GM19468 (cell line): ENCODE data around the gene HTT.

Experiments
- ATAC-seq: cut with Tn5 transposase; IDR thresholded peaks from one replicate; pipeline ENCODE4 v1.9.1; 2021; ENCODE audit warnings: mild to moderate bottlenecking, moderate library complexity, moderate number of reproducible peaks; ENCODE audit not compliant: unreplicated experiment; ENCODE audit errors: extremely low read depth

HTT gene

DNA sequence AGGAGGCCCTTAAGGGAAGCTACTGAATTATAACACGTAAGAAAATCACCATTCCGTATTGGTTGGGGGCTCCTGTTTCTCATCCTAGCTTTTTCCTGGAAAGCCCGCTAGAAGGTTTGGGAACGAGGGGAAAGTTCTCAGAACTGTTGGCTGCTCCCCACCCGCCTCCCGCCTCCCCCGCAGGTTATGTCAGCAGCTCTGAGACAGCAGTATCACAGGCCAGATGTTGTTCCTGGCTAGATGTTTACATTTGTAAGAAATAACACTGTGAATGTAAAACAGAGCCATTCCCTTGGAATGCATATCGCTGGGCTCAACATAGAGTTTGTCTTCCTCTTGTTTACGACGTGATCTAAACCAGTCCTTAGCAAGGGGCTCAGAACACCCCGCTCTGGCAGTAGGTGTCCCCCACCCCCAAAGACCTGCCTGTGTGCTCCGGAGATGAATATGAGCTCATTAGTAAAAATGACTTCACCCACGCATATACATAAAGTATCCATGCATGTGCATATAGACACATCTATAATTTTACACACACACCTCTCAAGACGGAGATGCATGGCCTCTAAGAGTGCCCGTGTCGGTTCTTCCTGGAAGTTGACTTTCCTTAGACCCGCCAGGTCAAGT lies 167.5 kb downstream of the HTT start:
- no peak for ATAC-seq

DNA sequence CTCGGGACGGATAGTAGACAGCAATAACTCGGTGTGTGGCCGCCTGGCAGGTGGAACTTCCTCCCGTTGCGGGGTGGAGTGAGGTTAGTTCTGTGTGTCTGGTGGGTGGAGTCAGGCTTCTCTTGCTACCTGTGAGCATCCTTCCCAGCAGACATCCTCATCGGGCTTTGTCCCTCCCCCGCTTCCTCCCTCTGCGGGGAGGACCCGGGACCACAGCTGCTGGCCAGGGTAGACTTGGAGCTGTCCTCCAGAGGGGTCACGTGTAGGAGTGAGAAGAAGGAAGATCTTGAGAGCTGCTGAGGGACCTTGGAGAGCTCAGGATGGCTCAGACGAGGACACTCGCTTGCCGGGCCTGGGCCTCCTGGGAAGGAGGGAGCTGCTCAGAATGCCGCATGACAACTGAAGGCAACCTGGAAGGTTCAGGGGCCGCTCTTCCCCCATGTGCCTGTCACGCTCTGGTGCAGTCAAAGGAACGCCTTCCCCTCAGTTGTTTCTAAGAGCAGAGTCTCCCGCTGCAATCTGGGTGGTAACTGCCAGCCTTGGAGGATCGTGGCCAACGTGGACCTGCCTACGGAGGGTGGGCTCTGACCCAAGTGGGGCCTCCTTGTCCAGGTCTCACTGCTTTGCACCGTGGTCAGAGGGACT lies 168.8 kb downstream of the HTT start:
- ATAC-seq: no peak

DNA sequence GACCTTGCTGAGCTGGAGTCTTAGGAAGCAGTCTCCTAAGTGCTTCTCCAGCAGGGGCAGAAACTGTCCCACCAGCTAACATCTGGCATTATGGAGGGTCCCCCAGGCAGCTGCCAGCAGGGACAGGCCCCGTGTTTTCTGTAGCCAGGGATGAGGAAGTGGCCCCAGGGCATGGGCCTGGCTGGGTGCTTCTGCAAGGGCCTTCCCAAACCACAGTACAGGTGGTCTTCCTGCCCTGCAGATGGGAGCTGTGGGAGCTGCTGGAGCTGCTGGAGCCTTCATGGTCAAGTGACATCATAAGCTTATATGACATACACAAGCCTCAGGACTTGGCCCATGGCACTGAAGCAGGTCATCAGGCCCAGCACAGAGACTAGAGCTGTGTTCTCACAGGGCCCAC lies 169.5 kb downstream of the HTT start:
- ATAC-seq: no peak

DNA sequence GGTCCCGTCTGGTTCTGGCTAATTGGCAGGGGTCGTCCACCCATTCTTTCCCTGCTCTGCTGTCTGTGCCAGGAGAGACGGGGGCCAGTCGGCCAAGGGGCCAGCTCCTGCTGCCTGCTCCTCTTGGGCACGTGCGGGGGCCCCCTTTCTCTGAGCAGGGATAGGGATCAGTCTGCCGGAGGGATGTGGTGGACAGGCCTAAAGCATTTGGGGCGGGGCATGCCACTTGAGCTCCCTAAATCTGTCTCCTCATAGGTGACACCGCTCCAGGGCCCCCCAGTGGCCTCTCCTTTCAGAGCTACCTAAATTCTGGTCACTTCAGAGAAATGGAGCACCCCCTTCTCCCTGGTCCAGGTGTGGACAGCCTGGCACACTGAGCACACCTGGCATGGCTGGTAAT lies 170.3 kb downstream of the HTT start:
- ATAC-seq: no peak

DNA sequence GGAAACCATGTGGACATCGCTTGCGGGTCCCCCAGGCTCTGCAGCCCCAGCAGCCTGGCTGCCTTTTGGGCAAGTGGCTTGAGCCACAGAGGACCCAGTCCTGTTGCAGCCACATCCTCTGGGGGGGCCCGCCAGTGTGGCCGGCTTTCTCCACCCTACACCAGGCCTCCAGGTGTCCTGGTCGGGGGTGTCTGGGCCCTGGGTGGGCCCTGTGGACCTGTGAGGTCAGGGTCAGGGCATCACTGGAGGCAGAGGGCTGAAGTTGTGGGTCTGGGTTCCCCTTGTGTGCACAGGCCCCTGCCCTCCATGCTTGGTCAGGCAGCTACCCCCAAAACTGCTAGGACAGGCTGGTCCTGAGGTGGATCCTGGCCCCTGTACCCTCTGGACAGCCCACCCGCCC lies 171.2 kb downstream of the HTT start:
- ATAC-seq: no peak

DNA sequence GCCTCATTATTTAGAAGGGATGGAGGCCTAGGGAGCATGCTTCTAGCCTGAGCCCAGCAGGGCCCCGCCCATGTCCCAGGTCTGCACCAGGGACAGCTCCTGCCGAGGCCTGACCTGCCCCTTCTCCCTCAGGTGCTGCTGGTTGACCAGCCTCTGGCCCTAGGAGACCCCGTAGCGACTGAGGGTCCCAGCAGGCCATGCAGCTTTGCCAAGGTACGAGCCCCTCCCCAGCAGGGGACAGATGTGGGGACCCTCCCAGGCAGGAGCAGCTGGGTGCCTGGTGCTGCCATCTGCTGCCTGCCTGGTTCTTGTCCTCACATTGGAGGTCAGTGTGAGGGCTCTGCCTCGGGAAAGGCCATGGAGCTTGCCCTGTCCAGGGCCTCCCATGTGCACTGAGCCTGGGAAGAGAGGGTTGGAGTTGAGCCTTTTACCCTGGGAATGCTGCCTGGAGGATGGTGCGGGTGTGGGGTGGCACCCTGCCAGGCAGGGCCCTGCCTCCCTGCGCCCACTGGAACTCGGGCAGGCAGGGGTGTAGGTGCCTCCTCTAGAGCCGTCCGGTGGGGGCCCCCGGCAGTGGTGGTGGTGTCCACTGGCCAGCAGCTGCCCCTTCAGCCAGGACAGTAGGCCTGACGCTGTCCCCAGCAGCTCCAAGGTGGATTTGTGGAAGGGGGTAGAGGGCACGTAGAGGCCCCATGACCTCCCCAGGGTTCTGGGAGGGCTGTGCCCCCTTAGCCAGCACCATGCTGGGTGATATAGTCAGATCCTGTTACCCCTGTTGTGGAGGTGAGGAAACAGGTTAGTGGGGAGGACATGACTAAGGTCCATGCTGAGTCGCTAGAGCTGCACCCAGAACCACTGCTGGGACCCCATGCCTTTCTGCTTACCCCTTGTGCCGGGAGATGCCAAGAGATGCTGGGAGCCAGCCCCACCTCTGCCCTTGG lies 172.2 kb downstream of the HTT start:
- ATAC-seq: no peak

DNA sequence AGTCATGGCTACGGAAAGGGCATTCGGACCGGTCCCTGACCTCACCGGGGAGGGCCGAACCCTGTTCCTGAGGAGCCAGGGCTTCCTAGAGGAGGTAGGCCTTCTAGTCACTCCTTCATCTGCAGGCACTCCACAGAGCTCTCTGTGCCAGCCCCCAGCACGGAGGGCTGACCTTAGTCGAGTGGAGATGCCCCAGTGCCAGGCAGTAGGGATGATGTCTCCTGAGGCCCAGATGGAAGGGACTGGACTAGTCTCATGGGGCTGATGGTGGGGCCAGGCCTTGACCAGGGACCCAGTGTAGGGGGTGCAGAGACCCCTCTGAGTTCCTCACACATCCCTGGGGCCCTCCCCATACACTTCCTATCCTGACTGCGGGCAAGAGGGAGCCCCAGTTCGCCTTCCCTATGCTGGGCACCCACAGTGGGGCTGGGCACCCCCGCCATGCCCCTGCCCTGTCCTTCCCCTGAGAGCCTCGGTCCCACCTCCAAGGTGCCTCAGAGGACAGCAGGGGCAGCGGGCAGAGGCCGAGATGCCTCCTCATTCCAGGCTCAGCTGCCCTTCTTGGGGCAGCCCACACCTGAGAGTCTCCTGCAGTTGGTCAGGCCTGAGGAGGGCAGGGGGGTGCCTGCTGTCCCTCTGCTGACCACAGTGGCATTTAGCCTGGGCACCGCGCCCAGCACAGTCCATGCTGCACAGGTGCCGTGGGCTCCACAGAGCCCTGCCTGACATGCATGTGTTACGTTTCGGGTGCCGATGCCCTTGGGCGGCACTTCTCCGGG lies 173.1 kb downstream of the HTT start:
- no peak for ATAC-seq

DNA sequence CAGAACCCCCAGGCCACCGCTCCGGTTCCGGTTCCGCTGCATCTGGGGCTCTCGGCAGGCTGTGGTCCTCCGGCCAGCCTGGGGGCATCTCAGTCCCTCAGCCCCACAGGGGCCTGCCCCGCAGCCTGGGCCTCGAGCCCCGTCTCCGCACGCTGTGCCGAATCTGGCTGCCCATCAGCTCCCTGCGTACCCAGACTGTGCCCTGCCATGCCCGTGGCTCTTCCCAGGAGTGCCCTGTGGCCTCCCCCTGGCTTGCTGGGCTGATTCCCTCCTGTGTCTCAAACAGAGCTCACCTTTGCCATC lies 173.6 kb downstream of the HTT start:
- ATAC-seq: no peak

DNA sequence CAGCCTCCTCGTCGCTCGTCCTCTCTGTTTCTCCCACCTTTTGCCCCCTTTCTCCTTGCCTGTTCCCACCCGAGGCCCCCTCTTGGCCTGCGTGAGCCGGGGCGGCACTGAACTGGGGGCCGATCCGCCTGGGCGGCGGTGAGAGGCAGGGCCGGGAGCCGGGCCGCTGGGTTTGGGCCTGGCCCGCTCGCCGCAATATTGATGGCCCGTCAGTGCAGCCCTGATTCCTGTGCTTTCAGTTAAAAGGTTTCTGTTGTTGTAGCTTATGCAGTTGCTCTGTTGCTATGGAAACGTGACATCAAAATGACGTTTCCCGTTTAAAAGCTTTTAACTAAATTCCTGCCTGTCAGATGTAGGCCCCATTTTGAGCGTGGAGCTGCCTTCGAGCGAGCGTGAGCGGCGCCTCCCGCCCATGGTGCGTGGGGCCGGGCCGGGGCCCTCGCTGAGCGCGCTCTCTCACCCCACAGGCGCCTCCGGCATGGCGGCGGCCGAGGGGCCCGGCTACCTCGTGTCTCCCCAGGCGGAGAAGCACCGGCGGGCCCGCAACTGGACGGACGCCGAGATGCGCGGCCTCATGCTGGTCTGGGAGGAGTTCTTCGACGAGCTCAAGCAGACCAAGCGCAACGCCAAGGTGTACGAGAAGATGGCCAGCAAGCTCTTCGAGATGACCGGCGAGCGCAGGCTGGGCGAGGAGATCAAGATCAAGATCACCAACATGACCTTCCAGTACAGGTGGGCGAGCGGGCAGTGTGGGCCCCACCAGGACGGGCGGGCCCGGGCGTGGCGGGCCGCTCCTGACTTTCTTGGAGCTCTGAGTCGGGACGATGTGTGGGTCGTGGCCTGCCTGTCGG lies 174.6 kb downstream of the HTT start, which contains the start of gene MSANTD1:
Gene MSANTD1 (plus strand): TSS at position 349 of the 851 bp plus-strand sequence. CDS start 64 bp downstream, at position 413.
- no peak for ATAC-seq

DNA sequence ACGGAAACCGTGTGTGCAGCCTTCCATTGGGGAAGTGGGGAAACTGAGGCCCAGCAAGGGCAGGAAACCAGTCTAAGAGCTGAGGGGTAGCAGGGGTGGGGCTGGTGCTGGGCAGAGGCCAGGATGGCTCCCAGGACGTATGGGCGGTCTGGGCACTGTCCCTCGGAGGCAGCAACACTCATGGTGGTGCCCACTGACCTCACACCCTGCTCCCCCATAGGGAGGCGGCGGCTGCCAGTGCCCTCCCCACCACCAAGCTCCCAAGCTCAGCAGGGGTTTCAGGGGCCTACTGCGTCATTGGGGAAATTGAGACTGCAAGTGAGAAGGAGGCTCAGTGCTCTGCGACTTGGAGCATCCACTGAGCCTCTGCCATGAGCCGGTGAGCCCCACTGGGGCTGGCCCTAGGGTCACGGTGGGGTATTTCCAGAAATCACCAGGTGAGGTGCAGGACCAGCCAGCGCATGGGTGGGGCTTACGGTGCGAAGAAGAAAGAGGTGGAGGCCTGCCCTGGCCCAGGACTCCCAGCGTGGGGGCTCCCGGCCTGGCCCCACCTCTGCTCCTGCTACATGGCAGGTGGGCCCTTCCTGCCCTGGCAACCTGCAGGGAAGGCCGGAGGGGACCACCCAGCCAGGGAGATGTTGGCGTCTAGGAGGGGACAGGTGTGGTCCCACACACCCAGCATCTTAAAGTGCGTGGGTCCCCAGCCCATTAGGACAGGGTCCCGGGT lies 175.4 kb downstream of the HTT start:
- ATAC-seq: no peak

DNA sequence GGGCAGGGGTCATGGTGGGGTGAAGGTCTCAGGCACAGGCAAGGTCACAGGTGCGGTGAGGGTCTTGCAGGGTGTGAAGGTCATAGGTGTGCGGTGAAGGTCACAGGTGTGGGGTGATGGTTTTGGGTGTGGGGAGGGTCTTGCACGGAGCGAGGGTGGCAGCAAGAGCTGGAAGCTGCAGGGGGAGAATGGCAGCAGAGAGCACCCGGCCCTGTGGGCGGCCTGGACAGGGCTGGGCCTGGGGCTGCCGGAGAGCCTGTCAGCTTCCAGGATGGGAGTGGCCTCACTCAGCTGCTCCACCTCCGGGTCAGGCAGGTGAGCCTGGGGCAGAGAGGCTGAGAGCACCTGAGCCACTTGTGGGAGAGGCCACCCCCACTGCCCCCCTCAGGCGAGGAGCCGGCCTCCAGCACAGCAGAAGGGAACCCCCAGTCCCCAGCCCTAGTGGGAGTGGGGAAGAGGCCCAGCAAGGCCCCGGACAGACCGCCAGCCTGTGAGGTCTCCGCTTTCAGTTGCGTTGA lies 176.0 kb downstream of the HTT start:
- ATAC-seq: no peak

DNA sequence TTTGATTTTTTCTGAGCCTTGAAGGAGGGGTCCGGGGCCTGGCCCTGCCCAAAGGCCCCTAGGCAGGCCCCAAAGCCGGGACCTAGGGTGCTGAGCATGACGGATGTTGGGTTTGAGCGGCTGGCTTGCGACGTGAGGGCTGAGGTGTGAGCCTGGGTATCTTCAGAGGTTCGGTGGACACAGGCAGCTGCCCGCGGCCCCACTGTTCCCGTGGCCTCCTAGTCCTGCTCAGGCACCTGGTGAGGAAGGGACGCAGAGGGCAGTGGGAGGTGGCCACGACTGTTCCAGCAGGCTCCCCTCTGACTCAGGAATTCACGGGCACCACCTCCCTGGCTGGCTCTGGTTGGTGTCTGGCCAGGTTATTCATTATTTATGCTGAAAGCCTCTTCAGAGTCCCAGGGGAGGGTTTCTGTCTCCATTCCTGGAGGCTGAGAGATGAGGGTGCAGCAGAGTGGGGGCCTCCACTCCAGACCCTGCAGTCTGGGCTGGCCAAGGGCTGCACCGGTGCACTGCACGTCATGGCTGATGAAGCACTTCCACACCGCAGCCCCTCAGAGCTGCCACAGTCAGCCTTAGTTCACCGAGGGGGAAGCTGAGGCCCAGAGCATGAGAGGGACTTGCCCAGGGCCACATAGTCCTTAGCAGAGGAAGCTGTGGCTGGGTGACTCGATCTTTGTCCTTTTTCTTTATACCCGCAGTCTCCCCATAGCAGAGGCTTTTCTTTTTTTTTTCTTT lies 176.6 kb downstream of the HTT start:
- ATAC-seq: no peak

DNA sequence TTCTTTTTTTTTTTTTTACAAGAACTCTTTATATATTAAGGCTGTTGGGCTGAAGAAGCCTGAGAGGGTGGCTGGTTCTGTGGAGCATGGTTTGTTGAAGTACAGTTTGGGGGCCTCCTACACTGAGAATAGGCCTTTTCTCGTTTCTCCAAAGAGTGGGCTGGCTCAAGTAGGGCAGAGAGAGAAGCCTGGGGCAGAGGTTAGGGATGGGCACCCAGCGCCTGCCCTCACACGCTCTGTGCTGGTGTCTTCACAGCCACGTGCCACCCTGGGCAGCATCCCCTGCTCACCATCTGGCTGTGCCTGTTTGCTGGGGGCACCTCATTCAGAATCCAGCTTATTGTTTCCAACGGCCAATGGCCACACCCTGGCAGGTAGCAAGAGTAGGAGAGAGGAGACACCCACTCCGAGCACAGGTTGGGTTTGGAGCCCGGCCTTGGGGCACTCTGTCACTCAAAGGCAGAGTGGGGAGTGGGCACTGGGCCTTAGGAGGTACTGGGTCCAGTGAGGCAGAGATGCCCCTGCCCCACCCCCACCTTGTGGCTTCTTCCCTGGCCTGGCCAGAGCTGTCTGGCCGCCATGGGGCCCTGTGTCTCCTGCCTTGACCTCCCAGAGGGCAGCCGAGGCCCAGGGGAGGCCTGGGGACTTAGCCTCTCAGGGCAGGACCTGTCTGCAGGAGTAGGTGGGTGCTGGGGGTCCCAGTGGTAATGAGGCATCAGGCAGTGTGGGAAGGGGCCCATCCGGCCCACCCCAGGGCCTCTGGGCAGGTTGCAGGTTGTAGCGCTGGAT lies 177.4 kb downstream of the HTT start:
- ATAC-seq: no peak

DNA sequence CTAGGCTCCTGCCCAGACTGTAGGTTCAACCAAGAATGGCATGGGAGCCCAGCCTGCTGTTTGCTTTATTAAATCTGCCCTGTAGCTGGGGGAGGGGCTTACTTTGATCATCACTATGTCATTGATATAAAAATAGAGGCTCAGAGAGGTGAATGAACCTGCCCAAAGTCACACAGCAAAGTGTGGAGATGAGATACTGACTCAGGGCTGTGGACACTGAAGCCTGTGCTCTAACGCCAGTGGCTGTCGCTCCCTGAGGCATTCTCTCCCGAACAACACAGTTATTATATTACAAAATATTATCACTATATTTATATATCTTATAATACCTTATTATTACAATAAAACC lies 178.0 kb downstream of the HTT start:
- no peak for ATAC-seq

DNA sequence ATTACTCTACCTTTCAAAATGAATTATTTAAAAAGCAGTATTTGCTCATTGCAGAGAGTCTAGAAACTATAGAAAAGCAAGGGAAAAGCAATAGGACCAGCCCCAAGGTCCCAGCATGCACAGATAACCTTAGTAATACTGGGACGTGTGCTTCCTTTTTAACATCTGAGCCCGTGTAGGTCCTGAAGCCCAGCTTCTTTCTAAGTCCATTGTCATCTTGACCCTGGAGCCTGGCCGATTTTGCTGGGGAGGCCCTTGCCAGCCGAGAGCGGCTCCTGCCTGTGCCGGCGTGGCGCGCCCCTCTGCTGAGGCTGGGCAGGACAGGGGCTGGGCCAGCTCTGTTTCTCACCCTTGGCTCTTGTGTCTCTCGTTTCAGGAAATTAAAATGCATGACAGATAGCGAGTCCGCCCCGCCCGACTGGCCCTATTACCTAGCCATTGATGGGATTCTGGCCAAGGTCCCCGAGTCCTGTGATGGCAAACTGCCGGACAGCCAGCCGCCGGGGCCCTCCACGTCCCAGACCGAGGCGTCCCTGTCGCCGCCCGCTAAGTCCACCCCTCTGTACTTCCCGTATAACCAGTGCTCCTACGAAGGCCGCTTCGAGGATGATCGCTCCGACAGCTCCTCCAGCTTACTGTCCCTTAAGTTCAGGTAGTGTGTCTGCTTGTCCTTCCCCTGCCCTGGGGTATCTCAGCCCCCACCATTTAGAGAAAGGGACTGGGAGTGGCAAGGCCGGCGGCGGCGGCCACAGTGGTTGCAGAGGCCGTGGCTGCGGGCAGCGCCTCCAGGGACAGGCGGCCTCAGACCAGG lies 178.6 kb downstream of the HTT start:
- ATAC-seq: no peak

DNA sequence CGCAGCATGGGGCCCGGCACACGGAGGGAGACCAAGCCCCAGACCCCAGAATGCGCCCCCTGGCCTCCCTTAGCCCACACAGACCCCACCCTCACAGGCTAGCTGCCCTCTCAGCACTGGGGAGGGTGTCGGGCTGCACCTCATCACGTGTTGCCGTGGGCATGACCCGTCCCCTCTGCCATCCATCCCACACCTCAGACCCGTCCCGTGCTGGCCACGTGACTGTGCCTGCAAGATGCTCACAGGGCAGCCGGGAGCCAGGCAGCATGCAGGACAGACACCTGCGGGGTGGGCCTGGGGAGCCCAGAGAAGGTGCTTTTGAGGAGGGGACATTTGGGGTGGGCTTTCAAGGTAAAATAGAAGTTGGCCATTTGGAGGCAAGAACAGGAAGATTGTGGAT lies 179.3 kb downstream of the HTT start:
- no peak for ATAC-seq
